ENCODE measurements around the gene RECK. TPM values are rescaled to one million over a fixed set of nuclear protein-coding genes. Genes with fewer than 3 reads are reported as not detected.
A peak's percentile ranks its signal among the peaks of the same experiment; 100 is the strongest.

Gene RECK
- total RNA-seq, 2 experiments from 2014 or later, result 6.1 to 7.2 TPM

DNA sequence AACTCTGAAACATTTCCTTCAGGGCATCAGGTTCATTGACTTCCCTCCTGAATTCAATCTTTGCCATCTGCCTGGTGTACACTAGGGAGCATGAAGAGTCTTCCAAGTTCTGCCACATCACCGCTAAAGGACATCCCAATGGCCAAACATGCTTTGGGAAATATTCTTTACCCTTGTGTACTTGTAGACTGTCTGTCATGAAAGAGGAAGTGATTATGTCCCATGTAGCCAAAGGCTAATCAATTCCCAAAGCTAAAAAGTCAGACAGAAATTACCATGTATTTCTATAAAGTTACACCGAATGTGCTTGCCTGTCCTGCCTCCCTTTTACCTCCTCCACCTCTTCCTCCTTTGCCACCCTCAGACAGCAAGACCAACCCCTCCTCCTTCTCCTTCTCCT lies 28.9 kb upstream of the RECK start:
- CTCF ChIA-PET, result interaction anchor here (0.7 to 7.9 kb wide), 35 partner anchors 8 to 321 kb away, joined by 3 to 112 read pairs (median 5); partner anchors contain the start of genes CLTA and RECK
- H3K27ac Mint-ChIP-seq, result no peak overlapping the region
- intact Hi-C loops (cut with micrococcal nuclease), result loop anchor here (2.0 to 5.0 kb wide), 4 partner anchors 15 to 144 kb away; partner anchors contain the start of genes OR2S2 and RECK
- DNase-seq, result no peak
- H3K36me3 Mint-ChIP-seq, result no peaks in the 10 kb centered on the region
- no peak overlapping the region for H3K4me3 Mint-ChIP-seq
- H3K4me1 Mint-ChIP-seq (ENCODE audit: low read depth), result peaks cover 26% of the 10 kb centered on the region
- peaks cover 4% of the 10 kb centered on the region for H3K9me3 Mint-ChIP-seq
- POLR2A ChIA-PET, result interaction anchor here (0.8 to 0.9 kb wide), 2 partner anchors 35 to 155 kb away, joined by 3 read pairs; no protein-coding TSS in a partner anchor
- peaks cover 31% of the 10 kb centered on the region for H3K27me3 Mint-ChIP-seq

DNA sequence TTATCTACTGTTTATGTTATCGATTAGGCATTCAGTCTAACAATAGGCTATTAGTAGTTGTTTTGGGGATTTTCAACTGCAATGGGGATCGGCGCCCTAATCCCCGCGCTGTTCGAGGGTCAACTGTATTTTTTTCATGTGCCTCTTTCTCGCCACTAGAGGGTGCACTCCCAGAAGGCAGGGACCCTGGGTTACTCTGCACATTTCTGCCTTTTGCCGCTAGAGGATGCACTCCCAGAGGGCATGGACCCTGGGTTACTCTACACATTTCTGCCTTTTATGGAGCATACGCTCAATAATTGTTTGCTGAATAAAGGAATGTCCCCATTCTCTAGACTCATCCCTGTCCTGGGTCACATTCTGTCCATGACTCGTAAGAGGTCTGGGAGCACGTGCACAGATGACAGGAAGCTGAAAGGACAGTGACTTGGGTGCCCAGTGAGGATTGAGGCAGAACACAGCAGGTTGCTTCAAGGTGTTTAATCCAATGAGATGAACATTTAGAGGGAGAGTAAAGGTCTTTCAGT lies 27.9 kb upstream of the RECK start:
- POLR2A ChIA-PET, result interaction anchor here (0.6 kb wide), 1 partner anchor 246 kb away, joined by 5 read pairs; no protein-coding TSS in a partner anchor
- Mint-ChIP-seq H3K27ac (no peak overlapping the region), H3K9me3 (peaks cover 4% of the 10 kb centered on the region), H3K4me3 (no peak overlapping the region), H3K36me3 (no peaks in the 10 kb centered on the region), H3K27me3 (peaks cover 28% of the 10 kb centered on the region), H3K4me1 (ENCODE audit: low read depth) (peaks cover 26% of the 10 kb centered on the region)
- CTCF ChIA-PET, result interaction anchor here (0.6 to 7.9 kb wide), 27 partner anchors 9 to 198 kb away, joined by 3 to 112 read pairs (median 5); partner anchors contain the start of genes CLTA and RECK
- intact Hi-C loops (cut with micrococcal nuclease), result loop anchor here (2.0 to 5.0 kb wide), 3 partner anchors 14 to 143 kb away; partner anchors contain the start of gene OR2S2
- peak; percentile 72 for DNase-seq

DNA sequence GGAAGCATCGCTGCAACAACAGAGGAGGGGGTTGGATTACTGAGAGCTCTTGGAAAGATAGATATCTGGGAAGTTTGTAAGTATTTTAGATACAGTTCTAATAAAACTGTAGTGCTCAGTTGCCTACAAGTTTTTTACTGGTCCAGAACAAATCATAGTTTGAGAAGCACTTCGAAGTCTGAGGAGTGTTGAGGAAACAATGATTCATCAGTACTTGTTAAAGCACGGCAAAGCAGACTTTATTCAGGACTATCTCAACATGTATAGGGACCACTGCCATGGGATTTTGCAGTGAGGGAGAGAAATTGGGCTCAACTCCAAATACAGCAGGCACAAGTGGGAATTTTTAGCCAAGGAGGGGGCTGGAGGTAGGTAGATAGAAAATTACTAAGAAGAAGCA lies 25.3 kb upstream of the RECK start:
- ChIA-PET CTCF (interaction anchor here (0.7 to 7.9 kb wide), 5 partner anchors 13 to 66 kb away, joined by 4 to 112 read pairs (median 5); no protein-coding TSS in a partner anchor), POLR2A (no interaction called here)
- H3K27me3 Mint-ChIP-seq, result peaks cover 19% of the 10 kb centered on the region
- intact Hi-C loops (cut with micrococcal nuclease), result no loop called here
- no peaks in the 10 kb centered on the region for H3K9me3 Mint-ChIP-seq
- peaks cover 21% of the 10 kb centered on the region for H3K4me1 Mint-ChIP-seq (ENCODE audit: low read depth)
- H3K36me3 Mint-ChIP-seq, result no peaks in the 10 kb centered on the region
- no peak overlapping the region for H3K27ac Mint-ChIP-seq
- no peak overlapping the region for H3K4me3 Mint-ChIP-seq
- no peak for DNase-seq

DNA sequence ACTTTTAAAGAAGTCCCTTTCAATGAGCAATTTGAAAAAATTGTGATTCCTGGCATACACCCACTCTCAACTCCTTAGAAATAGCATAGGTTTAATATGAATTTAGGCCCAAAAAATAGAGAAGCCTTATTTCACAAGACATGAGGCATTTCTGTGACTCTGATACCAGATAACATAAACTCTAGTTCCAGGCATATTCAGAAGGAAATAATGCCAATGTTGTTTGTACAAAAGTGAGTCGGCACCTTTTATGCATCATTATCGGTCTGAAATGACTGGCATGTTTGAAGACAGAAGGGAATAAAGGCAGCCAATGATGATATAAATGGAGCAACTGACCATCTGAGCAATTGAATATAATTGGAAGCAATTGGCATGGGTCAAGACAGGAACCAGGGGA lies 19.4 kb upstream of the RECK start:
- H3K4me1 Mint-ChIP-seq (ENCODE audit: low read depth), result no peaks in the 10 kb centered on the region
- H3K4me3 Mint-ChIP-seq, result no peak overlapping the region
- no peak overlapping the region for H3K27ac Mint-ChIP-seq
- ChIA-PET CTCF (interaction anchor here (2.7 kb wide), 1 partner anchor 9 kb away, joined by 9 read pairs; no protein-coding TSS in a partner anchor), POLR2A (no interaction called here)
- H3K27me3 Mint-ChIP-seq, result peaks cover 4% of the 10 kb centered on the region
- DNase-seq, result no peak
- intact Hi-C loops (cut with micrococcal nuclease), result no loop called here
- no peaks in the 10 kb centered on the region for H3K9me3 Mint-ChIP-seq
- no peaks in the 10 kb centered on the region for H3K36me3 Mint-ChIP-seq

DNA sequence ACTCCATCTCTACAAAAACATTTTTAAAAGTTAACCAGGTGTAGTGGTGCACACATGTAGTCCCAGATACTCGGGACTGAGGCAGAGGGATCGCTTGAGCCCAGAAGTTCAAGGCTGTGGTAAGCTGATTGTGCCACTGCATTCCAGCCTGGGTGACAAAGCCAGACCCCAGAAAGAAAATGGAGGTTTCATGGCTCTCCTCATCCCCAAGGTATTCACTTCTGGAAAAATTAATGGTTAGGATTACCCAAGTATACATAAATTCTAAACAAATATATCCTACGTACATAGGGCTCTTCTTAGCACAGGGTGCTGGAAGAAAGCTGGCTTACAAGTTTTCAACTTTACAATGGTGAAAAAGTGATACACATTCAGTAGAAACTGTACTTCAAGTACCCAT lies 18.6 kb upstream of the RECK start:
- no peak overlapping the region for H3K4me3 Mint-ChIP-seq
- no peak for DNase-seq
- POLR2A ChIA-PET, result no interaction called here

DNA sequence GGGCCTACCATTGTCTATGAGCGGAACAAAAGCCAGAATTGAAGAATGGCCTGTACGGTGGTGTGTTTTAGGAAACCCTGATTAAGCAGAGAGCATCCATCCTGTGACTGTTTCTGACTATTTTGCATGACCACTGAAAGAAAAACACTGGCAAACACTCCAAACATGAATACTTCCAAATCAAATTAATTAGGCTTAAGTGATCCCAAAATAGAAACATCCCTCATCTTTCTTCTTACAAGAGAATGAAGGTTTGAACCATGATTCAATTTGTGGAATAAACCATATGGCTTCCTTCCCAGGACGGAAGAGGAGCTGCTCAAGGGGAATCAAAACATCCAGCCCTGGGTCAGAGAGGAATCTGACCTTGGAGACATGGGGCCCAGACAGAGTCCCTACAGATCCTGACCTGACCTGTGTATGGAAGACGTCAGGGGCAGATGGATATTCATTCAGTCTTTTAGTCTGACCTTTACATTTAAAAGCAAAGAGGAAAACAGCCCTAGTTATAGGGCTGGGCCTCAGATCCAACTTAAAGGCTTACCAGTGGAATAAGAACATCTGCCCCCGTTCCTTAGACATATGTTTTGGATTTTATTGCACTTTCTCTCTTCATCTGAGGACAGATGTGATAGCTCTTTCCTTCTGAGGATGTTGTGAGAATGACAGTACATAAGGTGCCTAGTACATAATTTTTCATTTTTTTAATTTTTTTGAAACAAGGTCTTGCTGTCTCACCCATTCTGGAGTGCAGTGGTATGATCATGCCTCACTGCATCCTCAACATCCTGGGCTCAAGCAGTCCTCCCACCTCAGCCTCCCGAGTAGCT lies 17.6 kb upstream of the RECK start:
- DNase-seq, result no peak
- Mint-ChIP-seq H3K9me3 (no peaks in the 10 kb centered on the region), H3K27ac (no peak overlapping the region), H3K4me1 (ENCODE audit: low read depth) (no peaks in the 10 kb centered on the region), H3K27me3 (peaks cover 1% of the 10 kb centered on the region), H3K4me3 (no peak overlapping the region), H3K36me3 (no peaks in the 10 kb centered on the region)
- ChIA-PET CTCF (interaction anchor here (1.0 to 2.7 kb wide), 2 partner anchors 11 to 64 kb away, joined by 3 to 9 read pairs; no protein-coding TSS in a partner anchor), POLR2A (no interaction called here)
- intact Hi-C loops (cut with micrococcal nuclease), result no loop called here

More for the DNA sequence above, 18.6 kb upstream of the RECK start:
- H3K27ac Mint-ChIP-seq, result no peak overlapping the region
- no peaks in the 10 kb centered on the region for H3K9me3 Mint-ChIP-seq
- H3K4me1 Mint-ChIP-seq (ENCODE audit: low read depth), result no peaks in the 10 kb centered on the region
- peaks cover 3% of the 10 kb centered on the region for H3K27me3 Mint-ChIP-seq
- intact Hi-C loops (cut with micrococcal nuclease), result no loop called here
- CTCF ChIA-PET, result interaction anchor here (0.8 to 2.7 kb wide), 2 partner anchors 10 to 63 kb away, joined by 3 to 9 read pairs; no protein-coding TSS in a partner anchor
- no peaks in the 10 kb centered on the region for H3K36me3 Mint-ChIP-seq

DNA sequence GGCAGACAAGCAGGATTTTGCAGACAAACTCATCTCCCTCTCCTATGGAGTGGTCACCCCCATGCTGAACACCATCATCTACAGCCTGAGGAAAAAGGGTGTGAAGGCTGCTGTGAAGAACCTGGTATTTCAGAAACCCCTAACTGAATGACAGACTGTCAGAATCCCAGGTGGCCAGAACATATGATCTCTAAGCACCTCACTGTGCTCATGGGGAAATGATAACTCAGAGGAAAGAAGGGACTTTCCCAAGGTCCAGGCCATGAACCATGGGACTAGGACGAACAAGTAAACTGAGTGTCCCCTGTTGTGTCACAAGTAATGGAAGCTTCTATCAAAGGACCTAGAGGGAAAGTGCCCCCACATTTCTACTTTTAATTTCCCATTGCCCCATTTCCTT lies 14.7 kb upstream of the RECK start:
- ChIA-PET POLR2A (no interaction called here), CTCF (interaction anchor here (1.2 to 7.5 kb wide), 12 partner anchors 12 to 232 kb away, joined by 3 to 128 read pairs (median 9); partner anchors contain the start of genes OR2S2 and RECK)
- intact Hi-C loops (cut with micrococcal nuclease), result loop anchor here (2.0 kb wide), 2 partner anchors 13 to 119 kb away; no protein-coding TSS in a partner anchor
- Mint-ChIP-seq H3K36me3 (no peaks in the 10 kb centered on the region), H3K27me3 (no peaks in the 10 kb centered on the region), H3K4me3 (no peak overlapping the region), H3K4me1 (ENCODE audit: low read depth) (no peaks in the 10 kb centered on the region), H3K27ac (no peak overlapping the region), H3K9me3 (no peaks in the 10 kb centered on the region)
- DNase-seq, result no peak

DNA sequence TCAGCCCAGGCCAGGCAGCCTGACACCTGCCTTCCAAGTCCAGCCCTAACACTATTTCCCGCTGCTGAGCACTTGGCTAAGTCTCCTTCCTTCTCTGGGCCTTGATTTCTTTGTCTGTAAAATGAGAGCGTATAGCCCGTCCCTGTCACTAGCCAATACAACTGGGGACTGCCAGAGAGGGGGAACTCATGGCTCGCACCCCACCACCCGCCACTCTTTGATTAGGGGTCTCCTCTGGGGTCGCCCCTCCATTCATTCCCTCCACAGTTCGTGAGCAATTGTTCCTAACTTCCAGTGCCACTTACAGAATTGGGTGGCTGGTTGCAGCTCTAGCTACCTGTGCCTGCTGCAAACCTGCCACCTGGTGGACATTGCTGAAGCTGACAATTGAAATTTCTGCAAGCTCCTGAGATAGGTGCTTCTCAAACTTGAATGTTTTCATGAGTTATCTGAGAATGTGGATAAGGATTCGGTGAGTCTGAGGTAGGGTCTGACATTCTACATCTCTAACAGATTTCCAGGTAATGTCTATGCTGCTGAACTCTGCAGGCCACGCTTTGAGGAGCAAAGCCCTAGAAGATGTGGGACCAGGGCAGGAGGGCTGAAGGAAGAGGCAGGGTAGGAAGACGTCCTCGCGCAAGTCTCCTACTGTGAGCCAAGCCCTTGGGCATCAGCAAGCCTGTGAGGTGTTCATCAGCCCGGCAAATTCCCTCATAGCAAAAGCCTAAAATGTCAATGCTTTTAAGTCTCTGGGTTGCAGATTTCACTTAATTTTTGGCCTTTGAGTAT lies 13.3 kb upstream of the RECK start:
- CTCF ChIA-PET, result interaction anchor here (0.6 to 7.5 kb wide), 39 partner anchors 8 to 305 kb away, joined by 3 to 128 read pairs (median 4); partner anchors contain the start of genes HRCT1, OR2S2 and RECK
- Mint-ChIP-seq H3K9me3 (no peaks in the 10 kb centered on the region), H3K27ac (no peak overlapping the region), H3K4me3 (no peak overlapping the region), H3K36me3 (no peaks in the 10 kb centered on the region), H3K4me1 (ENCODE audit: low read depth) (no peaks in the 10 kb centered on the region), H3K27me3 (no peaks in the 10 kb centered on the region)
- intact Hi-C loops (cut with micrococcal nuclease), result loop anchor here (1.0 to 2.0 kb wide), 3 partner anchors 15 to 121 kb away; no protein-coding TSS in a partner anchor
- POLR2A ChIA-PET, result no interaction called here
- DNase-seq, result peak; percentile 77

DNA sequence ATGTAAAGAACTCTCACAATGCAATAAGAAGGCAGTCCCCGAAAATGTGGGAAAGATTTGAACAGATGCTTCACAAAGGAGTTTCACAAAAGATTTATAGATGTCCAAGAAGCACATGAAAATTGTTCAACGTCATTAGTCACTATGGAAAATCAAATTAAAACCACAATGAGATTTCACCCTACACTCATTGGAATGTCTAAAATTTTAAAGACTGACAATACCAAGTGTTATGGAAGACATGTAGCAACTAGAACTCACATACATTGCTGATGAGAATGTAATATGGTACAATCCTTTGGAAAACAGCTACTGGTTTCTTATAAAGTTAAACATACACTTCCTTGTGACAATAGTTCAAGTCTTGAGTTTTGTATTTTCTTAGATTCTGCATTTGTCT lies 11.0 kb upstream of the RECK start:
- ChIA-PET POLR2A (no interaction called here), CTCF (interaction anchor here (1.6 to 7.5 kb wide), 4 partner anchors 16 to 121 kb away, joined by 6 to 128 read pairs (median 84); partner anchors contain the start of genes HRCT1 and OR2S2)
- intact Hi-C loops (cut with micrococcal nuclease), result no loop called here
- Mint-ChIP-seq H3K36me3 (no peaks in the 10 kb centered on the region), H3K4me1 (ENCODE audit: low read depth) (no peaks in the 10 kb centered on the region), H3K4me3 (no peak overlapping the region), H3K9me3 (no peaks in the 10 kb centered on the region), H3K27ac (no peak overlapping the region), H3K27me3 (peaks cover 3% of the 10 kb centered on the region)
- no peak for DNase-seq

DNA sequence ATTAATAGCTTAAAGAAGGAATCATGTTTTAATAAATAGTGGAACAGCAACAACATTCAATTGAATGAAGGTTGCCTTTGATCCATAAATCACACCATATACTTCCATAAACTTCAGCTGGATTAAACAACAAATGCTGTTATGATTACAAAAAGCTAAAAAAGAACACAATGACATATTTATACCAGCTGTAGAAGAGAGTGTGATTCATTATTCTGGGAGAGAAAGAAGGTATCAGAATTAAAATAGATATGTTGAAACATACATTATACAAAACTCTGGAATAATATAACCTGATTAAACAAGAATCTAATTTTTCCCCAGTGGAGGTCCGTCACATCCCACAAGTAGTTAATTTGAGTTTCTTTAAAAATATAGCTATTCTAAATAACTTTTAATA lies 7.5 kb upstream of the RECK start:
- H3K9me3 Mint-ChIP-seq, result no peaks in the 10 kb centered on the region
- no peak overlapping the region for H3K27ac Mint-ChIP-seq
- H3K4me1 Mint-ChIP-seq (ENCODE audit: low read depth), result no peaks in the 10 kb centered on the region
- CTCF ChIA-PET, result interaction anchor here (0.6 to 1.4 kb wide), 9 partner anchors 8 to 883 kb away, joined by 3 to 5 read pairs (median 4); no protein-coding TSS in a partner anchor
- POLR2A ChIA-PET, result no interaction called here
- H3K36me3 Mint-ChIP-seq, result no peaks in the 10 kb centered on the region
- no peak overlapping the region for H3K4me3 Mint-ChIP-seq
- H3K27me3 Mint-ChIP-seq, result peaks cover 4% of the 10 kb centered on the region
- DNase-seq, result no peak
- intact Hi-C loops (cut with micrococcal nuclease), result no loop called here

DNA sequence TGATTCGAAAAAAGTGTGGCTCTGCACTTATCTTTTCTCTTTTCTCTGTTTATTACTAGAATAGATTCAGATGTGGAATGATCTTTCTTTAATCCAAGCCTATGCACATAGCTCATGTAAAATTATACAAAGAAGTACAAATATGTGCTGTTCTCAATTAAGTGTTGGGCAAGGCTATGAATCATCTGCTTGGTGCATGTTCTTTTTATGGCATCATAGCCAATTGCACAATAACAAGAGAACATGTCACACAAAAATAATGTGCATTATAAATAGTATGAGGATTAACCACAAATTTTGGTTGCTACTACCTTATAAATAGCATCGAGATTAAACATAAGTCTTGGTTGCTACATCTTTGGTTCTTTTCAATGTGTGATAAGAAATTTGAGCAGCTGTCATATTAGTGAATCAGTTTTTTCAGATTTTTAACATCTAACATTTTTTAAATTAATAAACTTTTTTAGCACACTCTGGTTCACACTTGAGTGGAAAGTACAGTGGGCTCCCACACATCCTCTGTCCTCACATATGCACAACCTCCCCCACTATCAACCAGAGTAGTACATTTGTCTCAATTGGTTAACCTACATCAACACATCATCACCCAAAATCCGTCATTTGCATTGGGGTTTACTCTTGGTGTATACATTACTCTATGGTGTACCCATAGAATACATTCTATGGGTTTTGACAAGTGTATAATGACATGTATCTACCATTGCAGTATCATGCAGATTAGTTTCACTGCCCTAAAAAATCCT lies 6.8 kb upstream of the RECK start:
- intact Hi-C loops (cut with micrococcal nuclease), result no loop called here
- Mint-ChIP-seq H3K4me1 (ENCODE audit: low read depth) (no peaks in the 10 kb centered on the region), H3K9me3 (no peaks in the 10 kb centered on the region), H3K27ac (no peak overlapping the region), H3K27me3 (peaks cover 4% of the 10 kb centered on the region), H3K4me3 (no peak overlapping the region), H3K36me3 (no peaks in the 10 kb centered on the region)
- DNase-seq, result no peak
- CTCF ChIA-PET, result interaction anchor here (0.9 to 1.4 kb wide), 7 partner anchors 9 to 134 kb away, joined by 3 to 5 read pairs (median 4); no protein-coding TSS in a partner anchor
- POLR2A ChIA-PET, result no interaction called here

Data from activated CD4-positive, alpha-beta memory T cell treated with anti-CD3 and anti-CD28 coated beads for 36 hours (primary cell).